Activated T-cell treated with anti-CD3 and anti-CD28 coated beads, Interleukin-2, amount 50 U/mL, for 4 hours (primary cell): ENCODE measurements around the gene UBASH3B. TPM values are rescaled to one million over a fixed set of nuclear protein-coding genes. Genes with fewer than 3 reads are reported as not detected.

ENCODE experiments used
- ATAC-seq, 2 donors: fragments of 200-7000 bp; cut with Tn5 transposase; one replicate each; pipeline ENCODE4 v1.10.0; 2021
- DNase-seq: peaks from one replicate; pipeline ENCODE4 v3.0.0-alpha.2; 2020
- H3K27me3 Mint-ChIP-seq: one replicate; pipeline ENCODE4 v1.8.0; 2021; ENCODE audit warnings: low read depth, mixed read lengths
- H3K36me3 Mint-ChIP-seq: one replicate; pipeline ENCODE4 v1.8.0; 2022; ENCODE audit warnings: mixed read lengths; ENCODE audit not compliant: insufficient read depth
- H3K4me1 Mint-ChIP-seq: one replicate; pipeline ENCODE4 v1.8.0; 2021; ENCODE audit warnings: low read depth, mixed read lengths
- H3K4me3 Mint-ChIP-seq: one replicate; pipeline ENCODE4 v1.8.0; 2021; ENCODE audit warnings: mild to moderate bottlenecking, moderate library complexity, mixed read lengths
- H3K9me3 Mint-ChIP-seq: one replicate; pipeline ENCODE4 v1.8.0; 2021; ENCODE audit warnings: mixed read lengths
- total RNA-seq, 3 donors: library from RNA; stranded (reverse); gene quantifications; one replicate each; pipeline ENCODE4 v1.2.1, GENCODE V29; 2021

UBASH3B gene
- total RNA-seq, 3 donors from 2014 or later: 37.6 to 53.3 (median 39.9) TPM

DNA sequence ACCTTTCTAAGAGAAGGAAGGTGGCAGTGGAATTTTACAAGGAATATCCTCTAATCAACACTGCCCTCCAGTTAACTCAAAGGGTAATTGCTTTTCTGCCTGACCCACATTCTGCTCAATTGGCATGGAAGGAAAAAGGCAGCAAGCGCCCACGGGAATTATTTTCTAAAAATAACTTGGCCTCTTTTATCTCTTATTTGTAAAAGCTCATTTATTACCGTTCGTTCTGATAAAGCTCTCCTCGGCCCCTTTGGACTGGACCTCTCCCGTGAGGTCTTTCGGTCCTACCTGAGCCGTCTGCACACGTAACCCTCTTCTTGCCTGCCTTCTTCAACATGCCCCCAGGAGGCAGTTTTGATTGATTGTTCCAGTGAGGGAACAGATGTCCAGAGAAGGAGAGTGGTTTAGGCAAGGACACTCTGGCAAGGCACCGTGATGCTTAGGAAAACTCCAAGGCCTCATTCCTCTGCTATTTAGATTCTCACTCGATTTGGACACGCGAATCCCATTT, 129.6 kb downstream of the UBASH3B start:
- H3K4me1 Mint-ChIP-seq: peaks cover 4% of the 10 kb centered on the region
- peaks cover 38% of the 10 kb centered on the region for H3K36me3 Mint-ChIP-seq
- H3K27me3 Mint-ChIP-seq: no peaks in the 10 kb centered on the region
- no peaks in the 10 kb centered on the region for H3K9me3 Mint-ChIP-seq
- H3K4me3 Mint-ChIP-seq: no peak overlapping the region
- no peak for ATAC-seq
- no peak for DNase-seq

- DNase-seq: no peak
- Mint-ChIP-seq H3K27me3 (no peaks in the 10 kb centered on the region), H3K4me3 (no peak overlapping the region), H3K4me1 (no peaks in the 10 kb centered on the region), H3K9me3 (no peaks in the 10 kb centered on the region), H3K36me3 (peaks cover 34% of the 10 kb centered on the region)
- ATAC-seq: no peak
Observed at GRCh38 chr11:122786896-122787295, 131.4 kb downstream of the UBASH3B start.

DNA sequence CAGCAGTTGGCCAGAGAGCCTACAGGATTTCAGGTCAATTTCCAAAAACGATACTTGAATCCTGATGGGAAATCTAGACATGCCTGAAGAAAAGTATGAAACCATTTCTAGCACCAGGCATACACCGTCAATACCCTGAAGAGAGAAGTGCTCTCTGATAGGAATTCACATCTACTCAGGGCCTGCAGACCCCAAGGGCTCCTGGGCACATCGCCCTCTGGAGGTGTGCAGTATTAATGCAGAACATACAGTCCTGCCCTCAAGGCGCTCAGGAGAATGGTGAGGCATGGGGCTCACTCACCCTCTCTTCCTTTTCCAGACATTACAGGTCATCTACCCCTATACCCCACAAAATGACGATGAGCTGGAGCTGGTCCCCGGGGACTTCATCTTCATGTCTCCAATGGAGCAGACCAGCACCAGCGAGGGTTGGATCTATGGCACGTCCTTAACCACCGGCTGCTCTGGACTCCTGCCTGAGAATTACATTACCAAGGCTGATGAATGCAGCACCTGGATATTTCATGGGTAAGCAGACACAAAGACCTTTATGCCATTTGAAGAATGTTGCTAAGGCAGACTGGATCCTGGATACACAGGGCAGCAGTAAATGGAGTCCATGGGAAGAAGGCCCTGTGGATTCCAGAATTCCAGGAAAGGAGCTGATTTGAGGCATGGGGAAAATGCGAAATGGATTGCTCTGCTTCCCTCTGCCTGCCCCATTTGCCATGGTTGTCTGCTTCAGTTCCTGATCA, 133.4 kb downstream of the UBASH3B start:
- no peak for DNase-seq

DNA sequence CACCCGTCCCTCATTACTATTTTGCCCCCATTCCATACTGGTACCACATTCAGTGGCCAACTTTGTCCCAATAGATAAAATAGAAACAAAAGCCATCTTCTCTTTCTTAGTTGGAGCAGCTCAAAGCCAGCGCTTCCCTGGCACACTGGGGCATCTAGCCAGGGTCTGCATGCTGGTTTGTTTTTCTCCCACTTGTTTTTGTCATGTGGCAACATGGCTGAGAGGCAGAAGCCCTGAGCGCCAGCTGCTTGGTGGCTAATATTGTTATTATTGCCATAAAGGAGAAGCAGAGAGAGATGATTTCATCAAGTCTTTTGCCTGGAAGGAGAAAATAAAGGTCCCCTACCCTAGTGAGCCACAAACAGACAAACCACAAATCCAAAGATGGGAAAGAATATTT, 134.4 kb downstream of the UBASH3B start:
- no peaks in the 10 kb centered on the region for H3K9me3 Mint-ChIP-seq
- no peaks in the 10 kb centered on the region for H3K4me1 Mint-ChIP-seq
- DNase-seq: no peak
- no peaks in the 10 kb centered on the region for H3K27me3 Mint-ChIP-seq
- H3K36me3 Mint-ChIP-seq: peaks cover 23% of the 10 kb centered on the region
- H3K4me3 Mint-ChIP-seq: no peak overlapping the region
- no peak for ATAC-seq

More for the DNA sequence above, 133.4 kb downstream of the UBASH3B start:
- H3K4me3 Mint-ChIP-seq: no peak overlapping the region
- no peaks in the 10 kb centered on the region for H3K27me3 Mint-ChIP-seq
- no peak for ATAC-seq
- H3K9me3 Mint-ChIP-seq: no peaks in the 10 kb centered on the region
- H3K36me3 Mint-ChIP-seq: peaks cover 23% of the 10 kb centered on the region
- H3K4me1 Mint-ChIP-seq: no peaks in the 10 kb centered on the region

DNA sequence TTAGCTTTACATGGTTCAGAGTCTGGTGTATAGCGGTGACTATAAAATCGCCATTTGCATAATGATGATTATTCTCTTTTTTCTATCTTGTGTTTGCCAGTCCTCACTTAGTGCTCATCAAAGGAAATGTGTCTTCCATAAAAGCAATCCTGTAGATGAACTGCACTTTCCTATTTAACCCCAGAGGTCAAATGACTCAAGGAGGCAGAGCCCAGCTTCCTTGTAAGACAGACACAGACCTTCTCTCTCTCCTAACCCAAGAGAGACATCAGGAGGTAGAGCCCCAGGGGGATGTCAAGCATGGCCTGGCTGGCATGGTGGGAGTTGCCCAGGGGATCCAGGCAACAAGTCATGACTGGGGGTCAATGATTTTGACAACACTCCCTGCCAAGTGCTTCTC, 135.9 kb downstream of the UBASH3B start:
- Mint-ChIP-seq H3K27me3 (no peaks in the 10 kb centered on the region), H3K36me3 (peaks cover 33% of the 10 kb centered on the region), H3K9me3 (no peaks in the 10 kb centered on the region), H3K4me3 (no peak overlapping the region), H3K4me1 (no peaks in the 10 kb centered on the region)
- no peak for DNase-seq
- no peak for ATAC-seq

- Mint-ChIP-seq H3K4me1 (no peaks in the 10 kb centered on the region), H3K4me3 (no peak overlapping the region), H3K27me3 (no peaks in the 10 kb centered on the region), H3K36me3 (peaks cover 35% of the 10 kb centered on the region), H3K9me3 (no peaks in the 10 kb centered on the region)
- no peak for ATAC-seq
- no peak for DNase-seq
Observed at GRCh38 chr11:122791836-122792235, 136.3 kb downstream of the UBASH3B start.

DNA sequence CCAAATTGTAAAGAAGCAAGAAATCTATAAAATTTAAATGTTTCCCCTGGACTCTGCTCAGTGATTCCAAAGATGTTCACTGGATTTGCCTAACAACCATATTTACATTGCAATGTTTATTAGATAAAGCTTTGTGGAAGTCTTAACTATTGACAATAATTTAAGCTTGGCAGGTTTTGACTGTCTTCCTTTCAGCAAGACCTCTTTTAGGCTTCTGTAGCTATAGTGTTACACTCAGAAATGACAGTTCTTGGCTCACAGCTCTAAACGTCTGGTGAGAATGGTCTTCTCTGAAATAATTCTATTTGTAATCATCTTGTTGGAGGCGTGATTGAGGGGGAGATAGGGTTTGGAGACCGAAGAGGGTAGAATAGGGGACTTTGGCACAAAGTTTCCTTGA, 138.0 kb downstream of the UBASH3B start:
- ATAC-seq: no peak
- no peak overlapping the region for H3K4me3 Mint-ChIP-seq
- DNase-seq: no peak
- peaks cover 42% of the 10 kb centered on the region for H3K36me3 Mint-ChIP-seq
- no peaks in the 10 kb centered on the region for H3K9me3 Mint-ChIP-seq
- no peaks in the 10 kb centered on the region for H3K4me1 Mint-ChIP-seq
- no peaks in the 10 kb centered on the region for H3K27me3 Mint-ChIP-seq

DNA sequence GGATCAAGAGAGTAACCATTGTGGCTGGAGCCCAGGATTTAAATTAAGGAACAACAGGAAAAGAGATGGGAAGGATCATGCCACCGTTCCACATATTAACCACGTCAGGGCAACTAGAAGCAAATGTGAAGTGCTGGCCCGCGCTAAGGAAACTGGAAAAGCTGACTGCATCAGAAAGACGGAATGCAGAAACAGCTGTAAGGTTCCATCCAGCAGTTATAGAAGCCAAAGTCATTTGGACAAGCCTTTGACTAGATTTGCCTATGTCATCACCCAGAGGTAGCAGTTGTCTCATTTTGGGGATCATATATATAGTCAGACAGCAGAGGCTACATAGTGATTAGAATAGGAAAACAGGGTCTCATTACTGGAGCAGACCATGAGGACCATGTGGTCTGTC, 139.8 kb downstream of the UBASH3B start:
- DNase-seq (no peak), ATAC-seq (no peak)
- H3K36me3 Mint-ChIP-seq: peaks cover 35% of the 10 kb centered on the region
- no peaks in the 10 kb centered on the region for H3K27me3 Mint-ChIP-seq
- H3K4me1 Mint-ChIP-seq: no peaks in the 10 kb centered on the region
- no peaks in the 10 kb centered on the region for H3K9me3 Mint-ChIP-seq
- no peak overlapping the region for H3K4me3 Mint-ChIP-seq

DNA sequence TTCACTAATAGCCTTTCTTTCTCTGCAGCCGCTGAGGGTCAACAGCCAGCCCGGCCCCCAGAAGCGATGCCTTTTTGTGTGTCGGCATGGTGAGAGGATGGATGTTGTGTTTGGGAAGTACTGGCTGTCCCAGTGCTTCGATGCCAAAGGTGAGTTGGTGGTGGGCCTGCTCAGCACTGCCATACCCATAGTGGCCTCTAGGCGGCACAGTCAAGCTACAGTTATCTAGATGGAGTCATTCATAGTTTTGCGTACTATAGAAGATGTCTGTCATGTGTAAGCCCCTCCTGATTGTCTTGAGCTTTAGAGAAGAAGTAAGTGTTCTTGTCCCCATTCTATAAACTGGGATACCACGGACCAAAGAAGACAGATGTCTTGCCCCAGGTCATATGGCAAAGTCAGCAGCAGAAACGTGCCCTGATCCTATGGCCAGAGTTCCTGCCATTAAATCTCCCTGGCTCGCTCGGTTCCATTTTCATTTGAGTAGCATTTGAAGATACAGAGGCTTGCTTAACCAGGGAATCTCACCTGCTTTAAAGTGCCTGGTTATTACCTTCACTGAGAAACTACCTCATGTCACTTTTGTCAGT, 140.7 kb downstream of the UBASH3B start:
- no peaks in the 10 kb centered on the region for H3K4me1 Mint-ChIP-seq
- H3K27me3 Mint-ChIP-seq: no peaks in the 10 kb centered on the region
- peaks cover 40% of the 10 kb centered on the region for H3K36me3 Mint-ChIP-seq
- DNase-seq (peak; percentile 74), ATAC-seq (peak; percentile 76 to 78)
- H3K9me3 Mint-ChIP-seq: no peaks in the 10 kb centered on the region
- H3K4me3 Mint-ChIP-seq: no peak overlapping the region

GRCh38 chr11:122797651-122798050, 142.1 kb downstream of the UBASH3B start:
- peaks cover 36% of the 10 kb centered on the region for H3K36me3 Mint-ChIP-seq
- ATAC-seq: no peak
- no peaks in the 10 kb centered on the region for H3K27me3 Mint-ChIP-seq
- DNase-seq: no peak
- H3K9me3 Mint-ChIP-seq: no peaks in the 10 kb centered on the region
- H3K4me1 Mint-ChIP-seq: peaks cover 2% of the 10 kb centered on the region
- H3K4me3 Mint-ChIP-seq: no peak overlapping the region

DNA sequence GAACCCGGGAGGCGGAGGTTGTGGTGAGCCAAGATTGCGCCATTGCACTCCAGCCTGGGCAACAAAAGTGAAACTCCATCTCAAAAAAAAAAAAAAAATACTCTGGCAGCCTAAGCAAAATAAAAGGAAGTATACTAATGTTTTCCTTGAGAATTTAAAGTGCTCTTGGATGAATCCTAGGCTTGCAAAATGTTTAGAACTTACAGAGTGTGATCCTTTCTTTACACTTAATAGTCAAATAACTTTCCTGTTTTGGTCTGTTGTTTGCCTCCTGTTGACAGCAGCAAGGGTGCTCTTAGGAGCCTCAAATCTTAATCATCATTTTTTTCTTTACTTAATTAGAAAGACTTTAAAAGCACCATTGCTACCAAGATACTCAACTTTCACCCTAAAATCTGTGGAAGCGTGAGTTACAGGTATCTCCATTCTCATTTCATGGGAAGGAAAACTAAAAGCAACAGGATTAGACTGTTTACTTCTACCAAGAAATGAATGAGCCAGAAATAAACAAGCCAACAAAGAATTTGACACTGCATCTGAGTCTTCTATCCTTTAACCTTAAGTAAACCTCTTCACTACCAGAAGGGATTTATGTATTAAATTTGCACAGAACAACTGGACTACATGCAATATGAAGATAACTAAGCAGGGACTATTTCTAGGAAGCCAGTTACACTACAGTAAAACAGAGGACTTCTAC, 144.0 kb downstream of the UBASH3B start:
- H3K4me1 Mint-ChIP-seq: peaks cover 12% of the 10 kb centered on the region

DNA sequence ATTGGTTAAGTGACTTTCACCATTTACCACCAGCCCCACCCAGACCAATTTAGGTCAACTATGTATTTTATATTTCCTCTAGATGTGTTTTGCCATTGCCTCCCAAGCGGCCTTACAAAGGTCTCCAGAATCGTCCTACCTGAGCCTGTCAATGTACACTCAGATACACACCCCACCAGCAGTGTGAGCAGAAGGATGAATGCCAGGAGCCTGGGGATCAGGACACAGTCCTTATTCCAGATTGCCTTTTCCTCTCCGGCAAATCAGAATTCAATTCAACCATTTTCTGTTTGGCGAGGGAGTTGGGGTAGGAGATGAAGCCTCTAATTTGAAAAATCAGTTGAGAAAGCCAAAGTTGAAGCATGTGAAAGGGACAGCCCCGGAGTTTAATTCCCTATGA, 147.4 kb downstream of the UBASH3B start:
- no peaks in the 10 kb centered on the region for H3K27me3 Mint-ChIP-seq
- no peak overlapping the region for H3K4me3 Mint-ChIP-seq
- H3K4me1 Mint-ChIP-seq: peaks cover 19% of the 10 kb centered on the region
- ATAC-seq: no peak
- DNase-seq: no peak
- H3K36me3 Mint-ChIP-seq: peaks cover 30% of the 10 kb centered on the region
- H3K9me3 Mint-ChIP-seq: no peaks in the 10 kb centered on the region

More for the DNA sequence above, 144.0 kb downstream of the UBASH3B start:
- ATAC-seq: no peak
- Mint-ChIP-seq H3K4me3 (no peak overlapping the region), H3K36me3 (peaks cover 50% of the 10 kb centered on the region), H3K27me3 (no peaks in the 10 kb centered on the region), H3K9me3 (no peaks in the 10 kb centered on the region)
- DNase-seq: no peak

DNA sequence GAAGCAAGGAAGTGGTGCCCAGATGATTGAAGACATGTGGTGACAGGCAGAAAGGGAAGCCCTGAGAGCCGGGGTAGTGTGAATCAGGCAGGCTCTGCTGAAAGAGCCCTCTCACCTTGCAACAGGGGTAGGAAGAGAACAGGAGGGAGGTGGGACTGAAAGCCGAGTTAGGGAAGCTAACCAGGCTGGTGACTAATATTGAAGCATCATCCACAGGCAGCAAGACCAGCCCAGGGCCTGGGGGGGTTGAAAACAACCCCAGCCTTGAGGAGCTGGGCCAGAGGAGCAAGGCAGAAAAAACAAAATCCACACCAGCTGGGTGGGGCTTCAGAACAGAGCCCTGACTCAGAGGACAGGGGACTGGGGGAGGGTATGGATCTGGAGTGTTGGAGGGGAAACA, 147.8 kb downstream of the UBASH3B start:
- no peaks in the 10 kb centered on the region for H3K9me3 Mint-ChIP-seq
- H3K4me3 Mint-ChIP-seq: no peak overlapping the region
- H3K36me3 Mint-ChIP-seq: peaks cover 33% of the 10 kb centered on the region
- H3K27me3 Mint-ChIP-seq: no peaks in the 10 kb centered on the region
- H3K4me1 Mint-ChIP-seq: peaks cover 24% of the 10 kb centered on the region
- no peak for ATAC-seq
- no peak for DNase-seq

GRCh38 chr11:122803716-122804115, 148.2 kb downstream of the UBASH3B start:
- Mint-ChIP-seq H3K4me3 (no peak overlapping the region), H3K36me3 (peaks cover 35% of the 10 kb centered on the region), H3K27me3 (no peaks in the 10 kb centered on the region), H3K4me1 (peaks cover 28% of the 10 kb centered on the region), H3K9me3 (no peaks in the 10 kb centered on the region)
- ATAC-seq (no peak), DNase-seq (no peak)
